B cell (primary cell): Measurements from ENCODE around the gene PIK3CD.

ENCODE experiments used
- CTCF ChIP-seq: fragments of 200-600 bp; IDR thresholded peaks from one replicate; pipeline ENCODE4 v1.8.0; 2022; ENCODE audit warnings: antibody characterized with exemption, mild to moderate bottlenecking
- EZH2 ChIP-seq: IDR thresholded peaks from 2 replicates; pipeline ENCODE4 v1.6.1; 2012; ENCODE audit warnings: borderline replicate concordance, low read depth, mild to moderate bottlenecking, moderate library complexity, low read length; ENCODE audit not compliant: insufficient read depth, poor library complexity, severe bottlenecking

- TF ChIP-seq CTCF (no peak), EZH2 (no peak)
These were observed 3.4 kb upstream of the PIK3CD start for GRCh38 chr1:9648171-9648570.
